ENCODE results near the gene DVL1.
"Not testable (repeated sequence)": the region's sequence is repeated elsewhere in the genome, so short reads cannot be mapped to it uniquely, and the experiment has no call there.

DVL1 gene

DNA sequence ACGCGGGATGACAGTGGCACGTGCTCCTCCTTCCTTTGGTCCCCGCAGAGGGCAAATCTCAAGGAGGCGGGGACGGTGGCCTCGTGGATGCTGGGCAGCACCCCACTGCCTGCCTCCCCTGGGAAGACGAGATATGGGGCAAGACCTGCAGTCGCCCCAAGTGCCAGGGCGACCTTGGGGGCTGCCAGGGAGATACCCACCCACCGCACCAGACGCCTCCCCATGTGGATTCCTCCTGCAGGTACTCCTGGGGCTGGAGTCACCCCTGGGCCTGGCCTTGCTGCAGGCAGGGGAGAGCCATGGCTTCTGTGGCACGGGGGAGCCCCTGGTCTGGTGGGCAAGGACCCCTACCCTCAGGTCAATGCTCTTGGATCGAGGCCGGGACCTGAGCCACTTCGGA lies 31.6 kb upstream of the DVL1 start:
- H3K27me3 Mint-ChIP-seq (ENCODE audit: low read depth): no peaks in the 10 kb centered on the region
- H3K4me1 Mint-ChIP-seq (ENCODE audit: low read depth): peaks cover 5% of the 10 kb centered on the region
- DNase-seq (ENCODE audit: low spot score): no peak
- H3K27ac Mint-ChIP-seq: no peak overlapping the region
- H3K4me3 Mint-ChIP-seq: no peak overlapping the region
- H3K9me3 Mint-ChIP-seq: no peaks in the 10 kb centered on the region
- H3K36me3 Mint-ChIP-seq (ENCODE audit: low read depth): peaks cover 3% of the 10 kb centered on the region

DNA sequence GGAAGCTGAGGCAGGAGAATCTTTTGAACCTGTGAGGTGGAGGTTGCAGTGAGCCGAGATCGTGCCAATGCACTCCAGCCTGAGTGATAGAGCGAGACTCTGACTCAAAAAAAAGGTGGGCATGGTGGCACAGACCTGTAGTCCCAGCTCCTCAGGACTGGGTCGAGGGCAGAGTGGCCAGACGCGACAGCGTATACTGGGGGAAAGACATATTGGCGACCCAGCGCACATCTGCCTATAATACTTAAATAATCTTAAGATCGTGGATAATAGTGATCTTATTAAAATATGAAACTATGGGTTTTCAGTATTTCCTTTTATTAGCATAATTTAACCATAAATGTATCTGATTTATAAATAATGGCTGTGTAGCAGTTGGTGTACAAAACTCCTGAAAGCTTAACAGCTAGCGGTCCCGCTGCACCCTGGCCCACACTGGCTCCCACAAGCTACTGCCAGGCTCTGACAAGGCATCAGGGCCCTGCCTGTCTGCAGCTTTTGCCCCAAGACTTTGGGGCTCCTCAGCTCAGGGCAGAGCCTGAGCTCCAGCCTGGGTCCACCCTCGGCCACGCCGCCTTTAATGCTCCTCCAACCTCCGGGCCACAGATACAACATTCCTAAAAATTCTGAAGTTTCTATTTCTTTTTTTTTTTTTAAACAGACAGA lies 28.5 kb upstream of the DVL1 start:
- no peak for DNase-seq (ENCODE audit: low spot score)
- Mint-ChIP-seq H3K27ac (no peak overlapping the region), H3K9me3 (no peaks in the 10 kb centered on the region), H3K36me3 (ENCODE audit: low read depth) (peaks cover 14% of the 10 kb centered on the region), H3K4me1 (ENCODE audit: low read depth) (peaks cover 12% of the 10 kb centered on the region), H3K27me3 (ENCODE audit: low read depth) (no peaks in the 10 kb centered on the region), H3K4me3 (no peak overlapping the region)

DNA sequence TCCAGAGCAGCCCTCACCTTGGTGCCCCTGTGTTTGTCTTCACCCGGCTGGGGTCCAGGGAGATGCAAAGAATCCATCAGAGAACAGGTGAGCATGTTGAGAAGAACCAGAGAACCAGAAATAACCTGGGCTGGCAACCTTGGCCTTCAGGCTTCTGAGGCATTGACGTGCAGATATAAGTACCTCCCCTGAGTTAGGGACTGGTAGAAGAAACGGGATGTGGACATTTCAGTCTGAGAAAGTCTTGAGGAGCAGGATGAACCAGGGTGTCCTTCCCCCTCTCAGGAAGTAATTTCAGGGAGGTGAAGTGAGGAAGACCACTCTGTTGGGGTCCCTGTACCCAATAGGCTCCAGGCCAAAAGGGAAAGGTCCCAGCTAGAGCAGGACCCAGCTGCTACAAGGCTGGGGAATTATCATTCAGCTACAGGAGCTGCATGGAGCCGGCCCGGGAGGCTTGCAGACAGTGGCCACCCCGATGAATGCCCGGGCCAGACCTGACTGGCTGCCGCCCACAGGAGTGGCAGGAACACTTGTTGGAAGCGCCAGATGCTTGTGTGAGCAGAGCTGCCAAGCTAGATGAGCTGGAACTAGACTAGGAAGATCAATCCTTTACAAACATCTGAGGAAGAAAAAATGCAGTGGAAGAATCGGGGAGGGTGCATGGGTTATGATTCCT lies 27.5 kb upstream of the DVL1 start:
- Mint-ChIP-seq H3K27ac (peak overlapping the region; percentile 97), H3K36me3 (ENCODE audit: low read depth) (peaks cover 16% of the 10 kb centered on the region), H3K27me3 (ENCODE audit: low read depth) (no peaks in the 10 kb centered on the region), H3K9me3 (no peaks in the 10 kb centered on the region), H3K4me1 (ENCODE audit: low read depth) (peaks cover 14% of the 10 kb centered on the region), H3K4me3 (peak overlapping the region; percentile 38)
- DNase-seq (ENCODE audit: low spot score): no peak

DNA sequence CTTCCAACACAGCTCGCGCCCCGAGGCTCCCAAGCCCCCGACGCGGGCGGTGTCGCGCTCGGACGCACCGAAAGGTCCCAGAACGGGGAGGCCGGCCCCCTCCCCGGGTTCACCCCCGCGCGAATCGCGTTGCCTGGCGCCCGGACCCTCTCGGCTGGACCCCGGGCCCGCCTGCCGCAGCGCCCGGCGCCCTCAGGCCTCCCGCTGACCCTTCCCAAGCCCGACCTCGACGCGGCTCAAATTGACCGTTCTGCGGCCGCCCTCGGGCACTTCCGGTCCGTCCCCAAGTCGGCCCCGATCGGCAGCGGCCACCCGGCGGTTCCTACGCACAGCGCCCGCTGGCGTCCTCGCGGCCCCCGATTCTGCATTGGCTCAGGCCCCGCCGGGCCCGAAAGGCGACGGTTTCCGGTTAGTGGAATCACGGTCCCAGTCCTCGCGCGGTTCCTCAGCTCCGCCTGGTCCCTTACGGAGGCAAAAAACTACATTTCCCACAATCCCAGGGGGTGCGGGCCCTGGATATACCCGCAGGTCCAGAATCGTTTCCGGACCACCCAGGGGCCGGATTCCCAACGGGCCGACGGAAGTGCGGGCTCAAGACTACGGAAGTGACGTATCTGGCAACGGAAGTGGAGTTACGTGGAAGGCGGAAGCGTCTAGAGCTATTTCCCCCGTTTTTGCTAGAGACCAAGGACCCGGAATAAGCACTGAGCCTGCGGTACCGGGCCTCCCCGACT lies 25.9 kb upstream of the DVL1 start, which contains the start of gene AURKAIP1:
Gene AURKAIP1 (minus strand): TSS at position 279 of the 734 bp plus-strand sequence. CDS start 451 bp downstream, outside the sequence.
- Mint-ChIP-seq H3K27me3 (ENCODE audit: low read depth) (no peaks in the 10 kb centered on the region), H3K9me3 (no peaks in the 10 kb centered on the region), H3K4me3 (peak within 1 kb of the TSS; percentile 92), H3K4me1 (ENCODE audit: low read depth) (peaks cover 25% of the 10 kb centered on the region), H3K36me3 (ENCODE audit: low read depth) (peaks cover 16% of the 10 kb centered on the region), H3K27ac (peak within 1 kb of the TSS; percentile 97)
- peak; percentile 98 for DNase-seq (ENCODE audit: low spot score)

DNA sequence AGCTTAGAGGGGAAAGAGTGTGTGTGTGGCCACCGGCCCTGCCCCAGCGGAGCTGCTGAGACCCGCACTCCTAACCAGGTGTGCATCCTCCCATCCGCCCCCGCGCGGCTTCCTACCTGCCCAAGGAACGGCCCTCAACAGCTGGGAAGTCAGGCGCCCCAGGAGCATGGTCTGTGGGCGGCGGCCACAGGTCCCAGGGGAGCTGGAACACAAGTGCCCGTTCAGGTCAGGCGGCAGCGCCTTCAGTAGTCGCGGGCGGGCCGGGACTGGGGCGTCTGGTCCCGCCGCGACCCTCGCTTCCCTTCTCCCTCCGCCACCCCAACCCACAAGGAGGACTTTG lies 25.3 kb upstream of the DVL1 start:
- no peak for DNase-seq (ENCODE audit: low spot score)
- peaks cover 16% of the 10 kb centered on the region for H3K36me3 Mint-ChIP-seq (ENCODE audit: low read depth)
- peak overlapping the region; percentile 70 for H3K27ac Mint-ChIP-seq
- H3K9me3 Mint-ChIP-seq: no peaks in the 10 kb centered on the region
- peak overlapping the region; percentile 83 for H3K4me3 Mint-ChIP-seq
- no peaks in the 10 kb centered on the region for H3K27me3 Mint-ChIP-seq (ENCODE audit: low read depth)
- peaks cover 27% of the 10 kb centered on the region for H3K4me1 Mint-ChIP-seq (ENCODE audit: low read depth)

DNA sequence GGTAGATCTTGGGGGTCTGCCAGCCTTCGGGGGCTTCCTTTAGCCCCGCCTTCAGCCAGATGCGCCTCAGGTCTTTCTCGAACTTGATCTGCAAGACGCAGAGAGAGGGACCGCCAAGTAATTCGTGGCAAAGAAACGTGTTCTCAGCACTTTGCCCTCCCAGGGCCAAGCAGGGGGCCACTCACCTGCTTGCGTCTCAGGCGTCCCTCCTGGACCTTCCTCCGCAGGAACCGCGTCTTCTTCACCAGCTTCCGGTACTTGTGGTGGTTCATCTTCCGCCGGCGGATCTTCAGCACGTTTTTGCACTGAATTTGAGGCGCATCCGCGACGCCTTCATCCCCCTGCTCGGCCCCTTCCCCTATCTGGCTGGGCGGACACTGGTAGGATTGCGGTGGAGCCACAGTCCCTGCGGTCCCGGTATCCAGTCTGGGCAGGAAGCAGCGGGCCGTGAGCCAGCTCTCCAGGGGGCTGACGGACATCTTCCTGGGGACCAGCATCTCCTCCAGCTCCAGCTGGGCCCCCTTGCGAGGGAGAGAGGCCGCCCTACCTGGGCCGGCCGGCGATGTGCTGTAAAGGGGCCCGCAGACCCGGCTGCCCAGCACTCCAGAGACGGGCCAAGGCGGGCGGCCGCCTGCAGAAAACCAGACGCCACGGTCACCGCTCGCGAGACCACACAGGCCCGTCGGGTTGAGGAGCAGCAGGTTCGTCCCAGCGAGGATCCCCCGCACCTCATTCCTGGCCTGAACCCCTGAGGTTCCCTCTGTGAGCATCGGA lies 24.8 kb upstream of the DVL1 start:
- peaks cover 16% of the 10 kb centered on the region for H3K36me3 Mint-ChIP-seq (ENCODE audit: low read depth)
- H3K27me3 Mint-ChIP-seq (ENCODE audit: low read depth): no peaks in the 10 kb centered on the region
- H3K27ac Mint-ChIP-seq: peak overlapping the region; percentile 70
- no peak for DNase-seq (ENCODE audit: low spot score)
- peaks cover 27% of the 10 kb centered on the region for H3K4me1 Mint-ChIP-seq (ENCODE audit: low read depth)
- no peaks in the 10 kb centered on the region for H3K9me3 Mint-ChIP-seq
- H3K4me3 Mint-ChIP-seq: peak overlapping the region; percentile 83

DNA sequence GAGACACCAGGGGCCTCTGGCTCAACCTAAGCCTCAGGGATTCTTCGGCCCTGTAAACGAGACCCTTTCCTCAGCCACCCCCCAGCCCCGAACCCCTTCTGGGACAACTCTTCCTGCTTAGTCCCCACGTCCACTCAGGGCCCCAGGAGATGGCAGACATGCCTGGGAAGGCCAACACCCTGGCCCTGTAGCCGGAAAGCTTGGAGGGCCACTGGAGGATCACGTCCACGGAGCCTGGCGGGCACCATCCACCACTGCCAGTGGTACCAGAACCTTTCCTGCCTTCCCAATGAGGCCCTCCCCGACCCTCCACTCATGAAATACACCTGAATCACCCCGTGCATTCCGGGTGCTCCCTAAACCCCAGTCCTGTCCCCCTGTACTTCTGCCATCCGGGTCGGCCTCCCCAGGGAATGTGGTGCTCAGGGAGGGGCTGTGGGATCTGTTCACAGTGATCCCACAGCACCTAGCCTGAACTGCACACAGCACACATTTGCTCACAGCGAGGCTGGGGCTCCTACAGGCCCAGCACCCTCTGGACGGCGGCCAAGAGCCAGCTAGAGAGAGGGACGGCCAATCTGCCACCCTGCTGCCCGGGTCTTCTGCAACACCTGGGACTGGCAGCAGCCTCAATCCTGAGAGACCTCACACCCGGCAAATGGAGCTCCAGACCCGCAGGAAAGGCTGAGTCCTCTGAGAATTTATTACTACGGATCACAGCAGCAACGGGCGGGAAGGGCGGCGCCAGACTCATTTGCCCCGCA lies 24.0 kb upstream of the DVL1 start:
- no peak for DNase-seq (ENCODE audit: low spot score)
- Mint-ChIP-seq H3K27me3 (ENCODE audit: low read depth) (no peaks in the 10 kb centered on the region), H3K27ac (peak overlapping the region; percentile 31), H3K9me3 (no peaks in the 10 kb centered on the region), H3K4me3 (peak overlapping the region; percentile 83), H3K4me1 (ENCODE audit: low read depth) (peaks cover 28% of the 10 kb centered on the region), H3K36me3 (ENCODE audit: low read depth) (peaks cover 16% of the 10 kb centered on the region)

DNA sequence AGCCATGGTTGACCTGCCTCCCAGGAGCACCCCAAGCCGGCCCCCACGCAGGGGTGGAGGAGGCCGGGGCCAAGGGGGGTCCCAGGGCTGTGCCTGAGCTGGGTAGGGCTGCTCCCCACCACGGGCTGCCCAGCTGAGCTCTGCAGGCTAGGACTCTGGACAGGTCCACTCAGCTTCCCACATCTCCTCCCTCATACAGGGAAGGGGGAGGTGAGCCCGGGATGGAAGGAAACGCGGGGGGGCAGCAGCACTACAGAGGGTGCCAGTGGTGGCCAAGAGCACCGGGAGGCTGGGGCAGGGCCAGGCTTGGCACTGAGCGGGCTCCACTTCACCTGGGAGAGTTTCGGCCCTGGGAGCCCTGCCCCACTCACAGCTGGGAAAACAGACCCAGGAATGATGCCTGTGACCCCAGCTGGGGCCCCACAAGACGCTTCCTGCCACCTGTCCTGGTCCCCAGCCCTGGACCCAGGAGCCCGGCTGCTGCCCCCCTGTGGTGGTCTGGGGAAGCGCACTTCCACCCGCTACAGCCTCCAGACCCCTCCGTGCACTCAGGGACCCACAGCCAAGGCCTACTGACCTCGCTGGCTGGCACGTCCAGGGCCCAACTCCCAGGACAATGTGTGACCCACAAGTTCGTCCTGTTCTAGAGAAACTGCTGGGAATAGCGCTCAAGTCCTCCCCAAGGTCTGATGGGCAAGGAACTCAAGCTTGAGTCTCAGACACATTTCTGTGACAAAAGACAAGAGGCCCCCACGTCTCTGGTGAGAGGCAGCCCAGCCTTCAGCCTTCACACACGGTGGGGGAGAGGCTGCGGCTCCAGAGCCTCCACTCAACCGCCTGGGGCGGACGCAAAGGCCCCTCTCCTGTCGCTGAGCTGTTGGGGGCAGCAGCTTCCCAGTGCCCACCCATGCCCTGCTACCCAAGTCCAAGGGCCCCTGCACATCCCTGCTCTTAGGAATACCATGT lies 22.8 kb upstream of the DVL1 start:
- Mint-ChIP-seq H3K4me1 (ENCODE audit: low read depth) (peaks cover 29% of the 10 kb centered on the region), H3K27ac (peak overlapping the region; percentile 77), H3K36me3 (ENCODE audit: low read depth) (peaks cover 16% of the 10 kb centered on the region), H3K9me3 (no peaks in the 10 kb centered on the region), H3K4me3 (peak overlapping the region; percentile 72), H3K27me3 (ENCODE audit: low read depth) (no peaks in the 10 kb centered on the region)
- peak; percentile 72 for DNase-seq (ENCODE audit: low spot score)

DNA sequence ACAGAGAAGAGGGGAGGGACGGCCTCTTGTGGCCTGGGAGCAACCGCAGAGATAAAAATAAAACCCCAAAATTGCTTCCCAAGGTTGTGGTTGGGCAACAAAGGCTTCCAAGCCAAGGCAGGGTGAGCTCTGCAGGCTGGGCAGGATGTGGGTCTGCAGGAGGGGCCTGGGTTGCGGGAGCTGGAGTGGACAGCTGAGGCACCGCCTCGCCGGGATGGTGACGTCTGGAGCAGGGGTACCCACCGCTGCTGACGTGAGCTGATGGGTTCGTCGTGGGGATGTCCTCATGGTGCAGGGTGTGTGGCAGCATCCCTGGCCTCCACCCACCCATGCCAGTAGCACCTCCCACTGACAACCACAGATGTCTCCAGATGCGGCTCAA lies 22.1 kb upstream of the DVL1 start:
- peak; percentile 58 for DNase-seq (ENCODE audit: low spot score)

DNA sequence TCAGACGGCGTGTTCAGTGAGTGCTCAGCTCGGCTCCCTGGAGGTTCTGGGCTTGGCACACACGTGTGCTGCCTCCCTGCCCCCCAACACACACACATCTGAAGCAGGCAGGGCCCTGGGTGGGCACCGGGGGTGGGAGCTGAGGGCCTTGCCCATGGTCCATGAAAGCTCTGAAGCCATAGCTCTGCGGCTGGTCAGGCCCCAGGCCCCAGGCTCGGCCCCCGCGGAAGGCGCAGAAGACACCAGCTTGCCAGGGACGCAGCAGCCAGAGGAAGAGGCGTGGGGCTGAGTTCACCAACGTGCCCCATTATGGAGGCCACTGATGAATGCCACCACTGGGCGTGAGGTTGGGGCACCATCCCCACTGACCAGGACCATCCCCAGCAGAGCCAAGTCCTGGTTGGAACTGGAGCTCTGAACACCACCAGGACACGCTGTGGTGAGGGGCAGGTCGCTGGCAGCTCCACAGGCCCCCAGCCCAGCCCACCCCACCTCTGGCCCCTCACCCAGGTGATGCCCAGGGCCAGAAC lies 21.6 kb upstream of the DVL1 start:
- peak overlapping the region; percentile 52 for H3K27ac Mint-ChIP-seq
- no peaks in the 10 kb centered on the region for H3K9me3 Mint-ChIP-seq
- DNase-seq (ENCODE audit: low spot score): no peak
- peaks cover 16% of the 10 kb centered on the region for H3K36me3 Mint-ChIP-seq (ENCODE audit: low read depth)
- H3K27me3 Mint-ChIP-seq (ENCODE audit: low read depth): no peaks in the 10 kb centered on the region
- H3K4me1 Mint-ChIP-seq (ENCODE audit: low read depth): peaks cover 24% of the 10 kb centered on the region
- H3K4me3 Mint-ChIP-seq: no peak overlapping the region

More for the DNA sequence above, 22.1 kb upstream of the DVL1 start:
- Mint-ChIP-seq H3K9me3 (no peaks in the 10 kb centered on the region), H3K36me3 (ENCODE audit: low read depth) (peaks cover 16% of the 10 kb centered on the region), H3K4me1 (ENCODE audit: low read depth) (peaks cover 27% of the 10 kb centered on the region), H3K27ac (peak overlapping the region; percentile 52), H3K4me3 (peak overlapping the region; percentile 51), H3K27me3 (ENCODE audit: low read depth) (no peaks in the 10 kb centered on the region)

DNA sequence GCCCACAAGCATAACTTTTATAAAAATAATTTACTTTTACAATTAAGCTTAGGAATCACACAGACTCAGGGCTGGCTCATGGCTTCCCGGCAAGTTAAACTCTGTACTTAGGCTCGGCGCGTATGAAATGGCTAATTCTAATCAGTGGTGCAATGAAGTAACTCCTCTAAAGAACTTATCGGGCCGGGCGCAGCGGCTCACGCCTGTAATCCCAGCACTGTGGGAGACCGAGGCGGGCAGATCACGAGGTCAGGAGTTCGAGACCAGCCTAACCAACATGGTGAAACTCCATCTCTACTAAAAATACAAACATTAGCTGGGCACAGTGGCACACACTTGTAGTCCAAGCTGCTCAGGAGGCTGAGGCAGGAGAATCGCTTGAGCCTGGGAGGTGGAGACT lies 20.9 kb upstream of the DVL1 start:
- H3K9me3 Mint-ChIP-seq; H3K27me3 Mint-ChIP-seq (ENCODE audit: low read depth); H3K27ac Mint-ChIP-seq; DNase-seq (ENCODE audit: low spot score): not testable (repeated sequence)
- Mint-ChIP-seq H3K4me1 (ENCODE audit: low read depth) (peaks cover 24% of the 10 kb centered on the region), H3K4me3 (peak overlapping the region; percentile 21), H3K36me3 (ENCODE audit: low read depth) (peaks cover 13% of the 10 kb centered on the region)

DNA sequence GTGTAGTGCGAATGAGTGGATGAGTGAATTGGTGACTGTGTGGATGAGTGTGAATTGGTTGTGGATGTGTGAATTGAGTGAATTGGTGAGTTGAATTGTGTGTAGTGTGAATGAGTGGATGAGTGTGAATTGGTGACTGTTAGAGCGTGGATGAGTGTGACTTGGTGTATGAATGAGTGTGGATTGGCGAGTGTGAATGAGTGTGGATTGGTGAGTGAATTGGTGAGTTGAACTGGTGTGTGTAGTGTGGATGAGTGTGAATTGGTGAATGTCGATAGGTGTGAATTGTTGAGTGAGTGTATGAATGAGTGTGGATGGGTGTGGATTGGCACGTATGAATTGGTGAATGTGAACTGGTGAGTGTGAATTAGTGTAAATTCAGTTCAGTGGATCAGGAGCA lies 18.1 kb upstream of the DVL1 start:
- peaks cover 2% of the 10 kb centered on the region for H3K36me3 Mint-ChIP-seq (ENCODE audit: low read depth)
- H3K4me3 Mint-ChIP-seq: no peak overlapping the region
- DNase-seq (ENCODE audit: low spot score): no peak
- H3K27ac Mint-ChIP-seq: no peak overlapping the region
- no peaks in the 10 kb centered on the region for H3K9me3 Mint-ChIP-seq
- peaks cover 2% of the 10 kb centered on the region for H3K27me3 Mint-ChIP-seq (ENCODE audit: low read depth)
- peaks cover 17% of the 10 kb centered on the region for H3K4me1 Mint-ChIP-seq (ENCODE audit: low read depth)

Measured in T-helper 2 cell treated with Interferon-gamma antibody and Interleukin-4, amounts not matched to agents 5 μg/mL and 100 μg/mL, for 36 hours (primary cell).